GM12878 (cell line): ENCODE data around the gene ERBB3.

ENCODE experiments used
- BRCA1 ChIP-seq: IDR thresholded peaks from 2 replicates; pipeline ENCODE4 v1.6.1; 2011; ENCODE audit warnings: low read depth, low read length, improper control_type of control experiment
- CTCF ChIP-seq, 3 experiments: IDR thresholded peaks in 2 of 3; conservative IDR thresholded peaks in 1 of 3; 2 replicates each; pipeline ENCODE4 v1.5.1; 2011; ENCODE audit warnings: low read depth in 3 of 3, low read length in 3 of 3, mild to moderate bottlenecking in 3 of 3, control low read depth in 2 of 3, moderate library complexity in 2 of 3, inconsistent platforms in 1 of 3, mixed read lengths in 1 of 3; ENCODE audit not compliant: control insufficient read depth in 2 of 3, insufficient read depth in 1 of 3; ENCODE audit errors: extremely low read depth in 1 of 3
- POLR2A ChIP-seq: IDR thresholded peaks from 2 replicates; pipeline ENCODE4 v1.6.1; 2011; ENCODE audit warnings: low read depth, mild to moderate bottlenecking, low read length
- SUZ12 ChIP-seq: fragments of 200-600 bp; sonication (generic); IDR thresholded peaks from one replicate; pipeline ENCODE4 v1.6.1; 2018; ENCODE audit warnings: antibody characterized with exemption, mild to moderate bottlenecking; ENCODE audit not compliant: unreplicated experiment
- TAF1 ChIP-seq: IDR thresholded peaks from 2 replicates; pipeline ENCODE4 v1.6.1; 2011; ENCODE audit warnings: mild to moderate bottlenecking, low read depth, low read length, borderline replicate concordance
- TCF7 ChIP-seq: IDR thresholded peaks from 2 replicates; pipeline ENCODE4 v1.6.1; 2014; ENCODE audit warnings: antibody characterized with exemption, borderline replicate concordance

- TF ChIP-seq CTCF (IDR thresholded peaks at IDR 0.05 in 2 of 3, conservative IDR thresholded peaks at IDR 0.05 in 1 of 3; ENCODE audit: control insufficient read depth in 2 of 3, extremely low read depth in 1 of 3, insufficient read depth in 1 of 3, low read depth in 3 of 3, low read length in 3 of 3) = no peak
- TF ChIP-seq TAF1 = no peak
- TF ChIP-seq POLR2A = no peak
- no peak for TF ChIP-seq BRCA1
- TF ChIP-seq TCF7 = no peak
- no peak for TF ChIP-seq SUZ12
These were observed 50.1 kb downstream of the ERBB3 start for GRCh38 chr12:56129942-56130495.
